Neural progenitor cell (in vitro differentiated cells): ENCODE results near the gene FGFR3.

Experiments used
- EZH2 ChIP-seq: fragments of 200-600 bp; sonication (generic); IDR thresholded peaks from 2 replicates; pipeline ENCODE4 v1.6.1; 2017; ENCODE audit warnings: antibody characterized with exemption, mild to moderate bottlenecking, moderate library complexity
- EZH2phosphoT487 ChIP-seq: fragments of 200-600 bp; sonication (generic); IDR thresholded peaks from 2 replicates; pipeline ENCODE4 v1.6.1; 2017; ENCODE audit warnings: antibody characterized with exemption
- TF ChIP-seq, protein P1 (sequence below): fragments of 200-600 bp; sonication (generic); IDR thresholded peaks from 2 replicates; pipeline ENCODE4 v1.5.1; 2017; ENCODE audit warnings: antibody characterized with exemption, mild to moderate bottlenecking

DNA sequence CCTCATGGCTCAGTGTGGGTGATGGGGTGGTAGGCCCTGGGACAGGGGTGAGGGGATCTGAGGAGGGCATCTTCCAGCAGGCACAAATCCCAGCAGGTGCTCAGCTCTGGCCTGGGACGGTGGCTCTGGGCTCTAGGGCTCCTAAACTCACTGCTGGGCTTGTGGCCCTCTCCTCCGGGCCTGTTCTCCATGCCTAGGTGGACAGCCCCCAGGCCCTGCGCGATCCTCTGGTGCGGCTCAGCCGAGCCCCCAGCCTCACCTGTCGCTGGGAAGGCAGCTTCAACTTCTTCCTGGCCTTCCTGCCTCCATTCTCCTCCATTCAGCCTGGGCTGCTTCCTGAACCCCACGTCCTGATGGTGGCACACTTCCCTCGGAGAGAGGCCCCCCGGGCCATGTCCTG lies 19.3 kb upstream of the FGFR3 start:
- no peak for TF ChIP-seq EZH2
- TF ChIP-seq, protein P1, sequence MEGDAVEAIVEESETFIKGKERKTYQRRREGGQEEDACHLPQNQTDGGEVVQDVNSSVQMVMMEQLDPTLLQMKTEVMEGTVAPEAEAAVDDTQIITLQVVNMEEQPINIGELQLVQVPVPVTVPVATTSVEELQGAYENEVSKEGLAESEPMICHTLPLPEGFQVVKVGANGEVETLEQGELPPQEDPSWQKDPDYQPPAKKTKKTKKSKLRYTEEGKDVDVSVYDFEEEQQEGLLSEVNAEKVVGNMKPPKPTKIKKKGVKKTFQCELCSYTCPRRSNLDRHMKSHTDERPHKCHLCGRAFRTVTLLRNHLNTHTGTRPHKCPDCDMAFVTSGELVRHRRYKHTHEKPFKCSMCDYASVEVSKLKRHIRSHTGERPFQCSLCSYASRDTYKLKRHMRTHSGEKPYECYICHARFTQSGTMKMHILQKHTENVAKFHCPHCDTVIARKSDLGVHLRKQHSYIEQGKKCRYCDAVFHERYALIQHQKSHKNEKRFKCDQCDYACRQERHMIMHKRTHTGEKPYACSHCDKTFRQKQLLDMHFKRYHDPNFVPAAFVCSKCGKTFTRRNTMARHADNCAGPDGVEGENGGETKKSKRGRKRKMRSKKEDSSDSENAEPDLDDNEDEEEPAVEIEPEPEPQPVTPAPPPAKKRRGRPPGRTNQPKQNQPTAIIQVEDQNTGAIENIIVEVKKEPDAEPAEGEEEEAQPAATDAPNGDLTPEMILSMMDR: no peak
- no peak for TF ChIP-seq EZH2phosphoT487
